Endometrium (tissue), 2 donors: Measurements from ENCODE around the gene MCUR1.
"Not testable (repeated sequence)": the region's sequence is repeated elsewhere in the genome, so short reads cannot be mapped to it uniquely, and the experiment has no call there.

ENCODE experiments used
- FAIRE-seq: peaks from 2 replicates; lab custom pipeline; 2012; peaks lifted over from hg19 to GRCh38; lab: Jason Lieb, UNC
- donor health status: control.
- donor health status: control.

The MCUR1 gene

GRCh38 chr6:13776602-13777001, 37.8 kb downstream of the MCUR1 start:
- FAIRE-seq: no peak

- FAIRE-seq: not testable (repeated sequence)
Observed at GRCh38 chr6:13775466-13775865, 38.9 kb downstream of the MCUR1 start.

DNA sequence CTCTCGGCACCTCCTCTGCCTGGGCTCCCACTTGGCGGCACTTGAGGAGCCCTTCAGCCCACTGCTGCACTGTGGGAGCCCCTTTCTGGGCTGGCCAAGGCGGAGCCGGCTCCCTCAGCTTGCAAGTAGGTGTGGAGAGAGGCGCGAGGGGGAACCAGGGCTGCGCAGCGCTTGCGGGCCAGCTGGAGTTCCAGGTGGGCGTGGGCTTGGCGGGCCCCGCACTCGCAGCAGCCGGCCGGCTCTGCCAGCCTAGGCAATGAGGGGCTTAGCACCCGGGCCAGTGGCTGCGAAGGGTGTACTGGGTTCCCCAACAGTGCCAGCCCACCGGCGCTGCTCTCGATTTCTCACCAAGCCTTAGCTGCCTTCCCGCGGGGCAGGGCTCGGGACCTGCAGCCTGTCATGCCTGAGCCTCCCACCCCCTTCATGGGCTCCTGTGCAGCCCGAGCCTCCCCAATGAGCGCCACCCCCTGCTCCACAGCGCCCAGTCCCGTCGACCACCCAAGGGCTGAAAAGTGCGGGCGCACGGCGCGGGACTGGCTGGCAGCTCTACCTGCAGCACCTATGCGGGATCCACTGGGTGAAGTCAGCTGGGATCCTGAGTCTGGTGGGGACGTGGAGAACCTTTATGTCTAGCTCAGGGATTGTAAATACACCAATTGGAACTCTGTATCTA, 41.9 kb downstream of the MCUR1 start:
- not testable (repeated sequence) for FAIRE-seq

DNA sequence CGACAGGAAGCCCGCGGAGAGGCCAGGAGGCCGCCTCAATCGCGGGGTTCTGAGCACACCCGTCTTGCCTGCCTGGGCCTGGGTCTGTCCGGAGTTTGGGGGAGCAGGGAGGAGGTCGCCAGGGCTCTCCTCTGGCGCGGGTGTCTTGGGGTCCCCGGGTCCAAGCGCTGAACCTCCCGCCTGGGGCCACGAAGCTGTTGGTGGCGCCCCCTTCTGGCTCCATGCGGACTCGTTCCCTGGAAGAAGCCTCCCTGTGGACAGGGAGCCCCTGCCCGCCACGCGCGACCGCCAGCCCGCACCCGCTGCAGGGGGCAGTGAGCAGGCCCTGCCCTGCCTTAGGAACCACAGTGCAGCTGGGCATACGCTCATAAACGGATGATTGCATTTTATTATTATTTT, 44.7 kb downstream of the MCUR1 start:
- FAIRE-seq: no peak

DNA sequence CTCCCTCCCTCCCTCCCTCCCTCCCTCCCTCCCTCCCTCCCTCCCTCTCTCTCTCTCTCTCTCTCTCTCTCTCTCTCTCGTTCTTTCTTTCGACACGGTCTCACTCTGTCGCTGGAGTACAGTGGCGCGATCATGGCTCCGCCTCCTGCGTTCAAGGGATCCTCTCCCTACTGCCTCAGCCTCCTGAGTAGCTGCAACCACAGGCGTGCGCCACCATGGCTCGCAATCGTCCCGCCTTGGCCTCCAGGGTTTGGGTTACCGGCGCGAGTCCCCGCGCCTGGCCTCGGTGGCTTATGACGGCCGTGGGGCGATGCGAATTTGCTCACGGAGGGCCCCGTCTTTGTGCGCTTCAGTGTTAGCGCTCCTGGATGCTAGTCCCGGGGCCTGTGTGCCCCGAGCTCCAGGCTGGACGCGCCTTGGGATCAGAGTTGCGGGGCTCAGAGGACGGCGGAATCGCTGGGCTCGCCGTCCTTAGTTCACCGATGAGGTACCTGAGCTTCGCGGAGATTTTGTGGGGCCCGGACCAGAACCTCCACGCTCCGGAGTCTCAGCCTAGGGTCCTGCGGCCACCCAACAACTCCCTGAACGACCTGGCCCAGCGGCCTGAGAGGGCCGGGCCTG, 45.2 kb downstream of the MCUR1 start:
- no peak for FAIRE-seq

DNA sequence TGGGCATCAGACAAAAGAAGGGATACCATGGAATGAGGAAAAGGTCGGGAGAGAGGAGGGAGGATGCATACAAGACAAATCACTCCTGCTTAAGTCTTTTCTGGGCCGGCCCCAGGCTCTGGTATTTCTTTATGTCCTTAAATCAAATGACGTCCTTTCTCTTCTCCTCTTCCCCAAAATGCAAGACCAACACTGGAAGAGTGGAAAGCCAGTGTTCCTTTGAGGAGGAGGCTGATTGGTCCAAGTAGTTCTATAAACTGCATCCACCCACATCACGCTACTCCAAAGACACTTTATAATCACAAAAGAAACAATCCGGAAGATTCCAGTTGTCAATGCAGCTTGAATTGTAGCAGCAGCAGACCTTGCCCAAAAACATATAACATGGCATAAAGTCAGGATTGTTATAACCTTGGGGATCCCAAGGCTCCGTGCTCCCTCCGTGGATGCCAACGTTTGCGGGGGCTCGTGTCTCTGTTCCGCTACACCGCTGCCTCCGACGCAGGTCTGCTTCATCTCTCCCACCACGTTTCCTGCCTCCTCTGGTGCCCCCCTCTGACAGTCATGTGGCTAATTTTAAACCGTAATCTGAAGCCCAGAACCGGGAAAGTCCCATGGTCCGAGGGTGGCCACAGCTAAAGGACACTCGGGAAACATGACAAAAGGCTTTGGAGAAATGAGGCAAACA, 47.1 kb downstream of the MCUR1 start:
- FAIRE-seq: no peak

- no peak for FAIRE-seq
Observed at GRCh38 chr6:13766201-13766634, 48.1 kb downstream of the MCUR1 start.

GRCh38 chr6:13765570-13765969, 48.8 kb downstream of the MCUR1 start:
- no peak for FAIRE-seq

GRCh38 chr6:13764996-13765395, 49.4 kb downstream of the MCUR1 start:
- no peak for FAIRE-seq

GRCh38 chr6:13763740-13764381, 50.5 kb downstream of the MCUR1 start:
- FAIRE-seq: no peak

DNA sequence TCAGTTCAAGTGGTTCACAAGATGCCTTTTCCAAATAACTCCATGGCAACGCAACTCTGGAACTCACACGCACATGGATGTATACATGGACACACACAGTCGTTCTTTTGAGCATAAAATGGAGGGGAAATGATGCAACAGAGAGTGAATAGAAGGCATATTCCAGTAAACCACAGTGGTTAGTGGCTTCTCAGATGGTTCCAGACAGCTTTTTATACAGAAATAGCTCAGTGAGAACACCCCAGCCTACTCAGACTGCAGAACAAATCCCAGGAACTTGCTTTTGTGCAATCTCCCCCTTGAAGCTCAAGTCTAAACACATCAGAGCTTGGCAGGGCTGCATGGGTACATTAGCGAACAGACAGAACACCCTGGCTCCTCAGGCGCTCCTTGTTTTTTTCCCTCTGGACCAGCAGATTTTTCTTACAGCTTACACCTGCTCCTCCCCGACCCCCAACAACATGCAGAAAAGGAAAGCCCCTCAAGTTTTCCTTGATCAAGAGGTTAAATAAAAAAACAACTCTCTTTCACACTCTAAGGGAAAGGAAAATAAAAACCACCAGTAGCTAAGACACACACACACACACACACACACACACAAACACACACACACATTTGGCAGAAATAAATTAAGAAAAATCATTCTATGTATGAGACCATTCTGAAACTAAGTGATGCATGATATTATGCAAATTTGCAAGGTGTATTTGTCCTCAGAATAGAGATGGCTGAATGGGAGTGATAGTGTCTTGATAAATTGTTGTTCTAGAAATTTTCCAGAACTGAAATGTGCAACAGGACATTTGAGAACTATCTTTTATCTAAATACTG, 51.5 kb downstream of the MCUR1 start:
- FAIRE-seq: no peak

GRCh38 chr6:13761361-13762036, 52.9 kb downstream of the MCUR1 start:
- FAIRE-seq: no peak

- no peak for FAIRE-seq
Observed at GRCh38 chr6:13760307-13761304, 53.8 kb downstream of the MCUR1 start.

DNA sequence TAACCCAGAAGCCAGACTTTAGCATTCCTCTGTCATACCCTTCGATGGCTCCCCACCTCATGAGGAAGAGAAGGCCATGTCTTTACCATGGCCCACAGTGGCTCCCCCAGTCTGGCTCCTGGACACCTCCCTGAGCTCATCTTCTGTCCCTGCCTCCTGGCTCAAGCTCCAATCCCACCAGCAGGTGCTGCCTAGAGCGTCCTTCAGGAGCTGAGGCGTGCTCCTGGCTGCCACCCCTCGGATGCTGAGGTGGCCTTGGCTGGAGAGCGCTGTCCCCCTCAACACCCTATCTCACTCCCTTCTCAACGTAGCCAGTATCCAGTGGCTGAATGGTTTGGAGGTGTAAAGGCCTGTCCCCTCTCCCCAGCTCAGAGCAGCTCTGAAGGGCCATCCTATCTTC, 55.3 kb downstream of the MCUR1 start:
- no peak for FAIRE-seq

GRCh38 chr6:13754644-13755043, 59.7 kb downstream of the MCUR1 start:
- FAIRE-seq: no peak

DNA sequence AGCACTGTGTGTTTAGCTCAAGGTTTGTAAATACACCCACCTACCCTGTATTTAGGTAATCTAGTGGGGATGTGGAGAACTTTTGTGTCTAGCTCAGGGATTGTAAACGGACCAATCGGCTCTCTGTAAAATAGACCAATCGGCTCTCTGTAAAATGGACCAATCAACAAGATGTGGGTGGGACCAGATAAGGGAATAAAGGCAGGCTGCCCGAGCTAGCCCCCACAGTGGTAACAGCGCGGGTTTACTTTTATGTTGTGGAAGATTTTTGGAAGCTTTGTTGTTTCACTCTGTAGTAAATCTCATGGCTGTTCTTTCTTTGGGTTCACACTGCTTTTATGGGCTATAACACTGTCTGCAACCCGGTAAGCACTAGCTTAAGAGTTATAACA, 70.6 kb downstream of the MCUR1 start:
- no peak for FAIRE-seq

GRCh38 chr6:13742961-13743735, 71.2 kb downstream of the MCUR1 start:
- no peak for FAIRE-seq

DNA sequence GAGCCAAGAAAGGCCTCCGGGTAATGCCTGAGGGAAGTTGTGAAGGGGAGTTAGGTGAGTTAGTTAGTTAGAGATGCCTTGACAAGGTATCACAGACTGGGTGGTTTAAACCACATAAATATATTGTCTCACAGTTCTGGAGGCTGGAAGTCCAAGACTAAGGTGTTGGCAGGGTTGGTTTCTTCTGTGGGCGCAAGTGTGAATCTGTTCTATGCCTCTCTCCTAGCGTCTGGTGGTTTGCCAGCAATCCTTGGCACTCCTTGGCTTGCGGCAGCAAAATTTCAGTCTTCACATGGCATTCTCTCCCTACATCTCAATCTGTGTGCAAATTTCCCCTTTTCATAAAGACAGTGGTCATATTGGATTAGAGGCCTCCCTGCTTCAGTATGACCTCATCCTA, 73.0 kb downstream of the MCUR1 start:
- no peak for FAIRE-seq
